Kidney (tissue), 14 donors: Measurements from ENCODE around the gene SERPINA5. TPM values are rescaled to one million over a fixed set of nuclear protein-coding genes. Genes with fewer than 3 reads are reported as not detected.

Experiments
- DNase-seq, 5 donors: peaks; one replicate each; pipeline ENCODE4 v3.0.0-alpha.2; 2013 to 2020
- FAIRE-seq: peaks from 2 replicates; lab custom pipeline; 2012; peaks lifted over from hg19 to GRCh38; lab: Jason Lieb, UNC
- H3K27ac ChIP-seq, 2 donors: one replicate each; pipeline ENCODE4 v1.7.0; 2013; ENCODE audit warnings: low read depth in 2 of 2, low read length in 2 of 2, inconsistent platforms in 1 of 2
- H3K27me3 ChIP-seq: one replicate; pipeline ENCODE4 v1.7.1; 2013; ENCODE audit warnings: low read length, inconsistent platforms; ENCODE audit not compliant: control insufficient read depth, insufficient read depth
- H3K36me3 ChIP-seq, 3 donors: one replicate each; pipeline versions ENCODE4 v1.7.0 to v1.7.1; 2013; ENCODE audit warnings: low read length in 3 of 3, control low read depth in 1 of 3, inconsistent platforms in 1 of 3; ENCODE audit not compliant: insufficient read depth in 3 of 3, control insufficient read depth in 2 of 3
- H3K4me1 ChIP-seq, 3 donors: one replicate each; pipeline versions ENCODE4 v1.7.0 to v1.7.1; 2013; ENCODE audit warnings: low read length in 3 of 3, inconsistent platforms in 1 of 3, low read depth in 1 of 3; ENCODE audit not compliant: control insufficient read depth in 2 of 3, insufficient read depth in 2 of 3
- H3K4me3 ChIP-seq, 3 donors: one replicate each; pipeline versions ENCODE4 v1.7.0 to v1.8.1; 2013; ENCODE audit warnings: low read length in 3 of 3, control low read depth in 1 of 3, inconsistent platforms in 1 of 3
- H3K9ac ChIP-seq, 3 donors: one replicate each; pipeline versions ENCODE4 v1.7.0 to v1.7.1; 2013; ENCODE audit warnings: low read length in 3 of 3, control low read depth in 1 of 3, inconsistent platforms in 1 of 3
- H3K9me3 ChIP-seq, 3 donors: one replicate each; pipeline versions ENCODE4 v1.7.0 to v1.7.1; 2013; ENCODE audit warnings: low read length in 3 of 3, control low read depth in 1 of 3, inconsistent platforms in 1 of 3; ENCODE audit not compliant: control insufficient read depth in 2 of 3, insufficient read depth in 1 of 3
- CTCF ChIP-seq: IDR thresholded peaks from 3 replicates; pipeline ENCODE4 v1.5.1; 2012; ENCODE audit warnings: mild to moderate bottlenecking, moderate library complexity, borderline replicate concordance; ENCODE audit not compliant: insufficient read depth; ENCODE audit errors: extremely low read depth
- intact Hi-C: fragments of 100-400 bp; cut with DNase I; formaldehyde crosslinking; loops from one replicate; pipeline ENCODE4 v1.11.1; 2022
- polyA plus RNA-seq: library from polyadenylated mRNA; stranded (reverse); fragments of 350-450 nt; fragmentation: Illumina TruSeq; extraction: RNeasy Lipid Tissue Mini Kit (QIAGEN cat#74804); gene quantifications from one replicate; pipeline ENCODE4 v1.2.3, GENCODE V29; 2014; ENCODE audit warnings: low read depth, low replicate concordance; ENCODE audit not compliant: insufficient read depth
- total RNA-seq: library from RNA; stranded (reverse); fragmentation: NEBNext Ultra II Directional; extraction: Animal tissue kit (Norgen Biotek cat#: 25700); gene quantifications from one replicate; pipeline ENCODE4 v1.2.1, GENCODE V29; 2021
- donor health status: control.
- donor health status: control.
- donor health status: control.
- donor health status: control.
- donor health status: control.
- donor health status: DM: yes; HTN: yes; CAD: no.
- donor health status: Normal renal cell carcinoma (clear cell type).

The SERPINA5 gene
- total and polyA plus RNA-seq, 2 donors from 2014 or later = 85.1 to 522 TPM

GRCh38 chr14:94536836-94537235 lies 44.4 kb upstream of the SERPINA5 start:
- H3K27ac ChIP-seq = no peak overlapping the region
- no peaks in the 10 kb centered on the region for H3K27me3 ChIP-seq
- intact Hi-C loops = no loop called here
- no peaks in the 10 kb centered on the region for H3K36me3 ChIP-seq
- DNase-seq (no peak), FAIRE-seq (no peak)
- no peaks in the 10 kb centered on the region for H3K4me1 ChIP-seq
- no peaks in the 10 kb centered on the region for H3K9me3 ChIP-seq
- no peak overlapping the region for H3K9ac ChIP-seq
- TF ChIP-seq CTCF = peak; percentile 2
- H3K4me3 ChIP-seq = no peak overlapping the region

DNA sequence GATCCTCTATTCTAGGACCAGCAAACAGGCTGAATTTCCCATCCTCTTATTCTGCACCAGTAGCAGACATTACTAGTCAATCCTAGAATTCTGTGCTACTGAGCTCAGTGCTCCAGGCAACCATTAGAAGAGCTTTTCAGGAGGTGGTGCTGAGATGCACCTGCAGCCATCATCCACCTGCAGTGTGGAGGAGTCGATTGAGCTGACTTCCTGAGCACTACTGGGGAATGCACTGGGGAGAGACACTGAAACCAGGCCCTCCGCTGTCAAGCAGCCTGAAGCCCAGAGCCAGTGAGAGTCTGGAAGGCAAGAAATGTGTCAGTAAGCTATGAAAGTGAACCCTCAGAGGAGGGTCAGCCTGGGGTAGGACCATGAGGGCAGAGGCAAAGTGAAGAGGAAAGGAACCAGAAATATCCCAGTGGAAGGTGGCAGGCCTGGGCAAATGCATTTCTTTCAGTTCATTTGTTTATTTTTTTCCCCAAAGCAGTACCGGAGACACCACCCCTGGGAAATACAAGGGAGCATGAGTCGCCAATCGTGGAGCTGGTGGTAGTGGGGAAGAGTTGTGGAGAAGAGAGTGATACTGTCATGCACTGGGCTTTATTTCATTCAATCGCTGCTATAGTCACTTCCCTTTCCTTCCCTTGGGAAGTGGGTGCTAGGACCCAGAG lies 43.0 kb upstream of the SERPINA5 start:
- DNase-seq (no peak), FAIRE-seq (no peak)
- H3K36me3 ChIP-seq = no peaks in the 10 kb centered on the region
- H3K27me3 ChIP-seq = no peaks in the 10 kb centered on the region
- H3K27ac ChIP-seq = no peak overlapping the region
- no peak for TF ChIP-seq CTCF
- no peaks in the 10 kb centered on the region for H3K9me3 ChIP-seq
- H3K4me3 ChIP-seq = no peak overlapping the region
- intact Hi-C loops = no loop called here
- no peak overlapping the region for H3K9ac ChIP-seq
- no peaks in the 10 kb centered on the region for H3K4me1 ChIP-seq

DNA sequence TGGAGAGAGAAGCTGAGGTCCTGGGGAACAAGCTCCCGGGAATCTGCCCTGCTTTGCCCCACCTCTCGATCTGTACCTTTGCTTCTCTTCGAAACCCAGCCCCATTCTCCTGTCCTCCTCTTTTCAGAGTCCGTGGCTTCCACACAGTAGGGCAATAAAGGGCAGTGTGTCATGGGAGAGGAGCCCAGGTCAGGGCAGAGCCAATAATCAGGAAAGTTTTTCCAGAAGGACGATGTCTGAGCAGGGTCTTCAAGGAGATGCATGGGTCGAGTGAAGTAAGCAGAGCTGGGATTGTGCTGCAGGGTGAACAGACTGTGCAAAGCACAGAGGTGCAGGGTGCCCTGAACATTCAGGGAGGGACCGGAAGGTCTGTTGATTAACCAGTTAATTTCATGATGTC lies 42.0 kb upstream of the SERPINA5 start:
- H3K4me1 ChIP-seq = no peaks in the 10 kb centered on the region
- H3K36me3 ChIP-seq = no peaks in the 10 kb centered on the region
- H3K9me3 ChIP-seq = no peaks in the 10 kb centered on the region
- no peak overlapping the region for H3K4me3 ChIP-seq
- H3K27me3 ChIP-seq = no peaks in the 10 kb centered on the region
- no peak overlapping the region for H3K27ac ChIP-seq
- no peak overlapping the region for H3K9ac ChIP-seq
- intact Hi-C loops = no loop called here
- no peak for FAIRE-seq
- TF ChIP-seq CTCF = no peak
- no peak for DNase-seq
